BLaER1 (cell line): ENCODE results near the gene TATDN3.
"Not testable (repeated sequence)": the region's sequence is repeated elsewhere in the genome, so short reads cannot be mapped to it uniquely, and the experiment has no call there.

Experiments
- H3K27ac ChIP-seq: shearing (Covaris generic); formaldehyde crosslinking; 2 replicates; pipeline ENCODE4 v1.8.1; 2022
- H3K27me3 ChIP-seq: shearing (Covaris generic); formaldehyde crosslinking; 2 replicates; pipeline ENCODE4 v1.8.1; 2022
- H3K36me3 ChIP-seq: shearing (Covaris generic); formaldehyde crosslinking; 2 replicates; pipeline ENCODE4 v1.8.1; 2022
- H3K4me1 ChIP-seq: shearing (Covaris generic); formaldehyde crosslinking; 2 replicates; pipeline ENCODE4 v1.8.1; 2022
- H3K4me2 ChIP-seq: shearing (Covaris generic); formaldehyde crosslinking; 2 replicates; pipeline ENCODE4 v1.8.1; 2022
- H3K4me3 ChIP-seq: shearing (Covaris generic); formaldehyde crosslinking; 2 replicates; pipeline ENCODE4 v1.8.1; 2022
- H3K9ac ChIP-seq: shearing (Covaris generic); formaldehyde crosslinking; 2 replicates; pipeline ENCODE4 v1.8.1; 2022
- H3K9me3 ChIP-seq: shearing (Covaris generic); formaldehyde crosslinking; 2 replicates; pipeline ENCODE4 v1.8.1; 2022
- H4K20me1 ChIP-seq: shearing (Covaris generic); formaldehyde crosslinking; 2 replicates; pipeline ENCODE4 v1.8.1; 2022
- Cebpa-rat ChIP-seq: shearing (Covaris generic); IDR thresholded peaks from 2 replicates; pipeline ENCODE4 v1.8.1; 2022

TATDN3 gene

GRCh38 chr1:212825798-212826452 lies 34.2 kb downstream of the TATDN3 start:
- no peak overlapping the region for H3K4me2 ChIP-seq
- H3K27me3 ChIP-seq: no peaks in the 10 kb centered on the region
- 0 out of 2 replicates have a peak, but pooled peaks cover 10% of the 10 kb centered on the region for H3K36me3 ChIP-seq
- H3K4me1 ChIP-seq: no peaks in the 10 kb centered on the region
- H3K9me3 ChIP-seq: peaks cover 34% of the 10 kb centered on the region
- H3K9ac ChIP-seq: no peak overlapping the region
- H3K4me3 ChIP-seq: no peak overlapping the region
- H4K20me1 ChIP-seq: no peaks in the 10 kb centered on the region
- TF ChIP-seq Cebpa-rat: no peak
- H3K27ac ChIP-seq: no peak overlapping the region

GRCh38 chr1:212827171-212827776 lies 35.6 kb downstream of the TATDN3 start:
- no peaks in the 10 kb centered on the region for H4K20me1 ChIP-seq
- no peak overlapping the region for H3K27ac ChIP-seq
- TF ChIP-seq Cebpa-rat: no peak
- H3K4me1 ChIP-seq: no peaks in the 10 kb centered on the region
- H3K4me3 ChIP-seq: no peak overlapping the region
- H3K27me3 ChIP-seq: no peaks in the 10 kb centered on the region
- no peak overlapping the region for H3K4me2 ChIP-seq
- H3K9me3 ChIP-seq: peaks cover 34% of the 10 kb centered on the region
- H3K9ac ChIP-seq: no peak overlapping the region
- 0 out of 2 replicates have a peak, but pooled peaks cover 10% of the 10 kb centered on the region for H3K36me3 ChIP-seq

GRCh38 chr1:212827831-212828278 lies 36.2 kb downstream of the TATDN3 start:
- H3K4me3 ChIP-seq: no peak overlapping the region
- H3K4me1 ChIP-seq: no peaks in the 10 kb centered on the region
- H4K20me1 ChIP-seq: no peaks in the 10 kb centered on the region
- no peak overlapping the region for H3K9ac ChIP-seq
- 0 out of 2 replicates have a peak, but pooled peaks cover 10% of the 10 kb centered on the region for H3K36me3 ChIP-seq
- no peak overlapping the region for H3K4me2 ChIP-seq
- TF ChIP-seq Cebpa-rat: no peak
- H3K27me3 ChIP-seq: no peaks in the 10 kb centered on the region
- peaks cover 34% of the 10 kb centered on the region for H3K9me3 ChIP-seq
- H3K27ac ChIP-seq: no peak overlapping the region

GRCh38 chr1:212828395-212828794 lies 36.7 kb downstream of the TATDN3 start:
- H3K4me1 ChIP-seq: peaks cover under 1% of the 10 kb centered on the region; the same call in 1 of the 2 replicates
- H3K4me3 ChIP-seq: no peak overlapping the region
- H3K4me2 ChIP-seq: no peak overlapping the region
- H3K9ac ChIP-seq: no peak overlapping the region
- no peak for TF ChIP-seq Cebpa-rat
- no peaks in the 10 kb centered on the region for H3K27me3 ChIP-seq
- H3K9me3 ChIP-seq: peaks cover 34% of the 10 kb centered on the region
- no peaks in the 10 kb centered on the region for H4K20me1 ChIP-seq
- no peak overlapping the region for H3K27ac ChIP-seq
- 0 out of 2 replicates have a peak, but pooled peaks cover 10% of the 10 kb centered on the region for H3K36me3 ChIP-seq

GRCh38 chr1:212833211-212834207 lies 41.8 kb downstream of the TATDN3 start:
- H3K9me3 ChIP-seq, H3K4me1 ChIP-seq, H3K27me3 ChIP-seq, H3K4me3 ChIP-seq, H3K36me3 ChIP-seq, H3K9ac ChIP-seq, H3K27ac ChIP-seq, H4K20me1 ChIP-seq: not testable (repeated sequence)
- peak overlapping the region; percentile 7; the same call in 1 of the 2 replicates for H3K4me2 ChIP-seq

- TF ChIP-seq Cebpa-rat: no peak
- Histone ChIP-seq H3K27ac (no peak overlapping the region), H3K27me3 (no peaks in the 10 kb centered on the region), H3K36me3 (no peaks in the 10 kb centered on the region), H4K20me1 (no peaks in the 10 kb centered on the region), H3K9me3 (no peaks in the 10 kb centered on the region), H3K9ac (no peak overlapping the region), H3K4me1 (peaks cover 9% of the 10 kb centered on the region), H3K4me3 (no peak overlapping the region), H3K4me2 (no peak overlapping the region)
Measured at GRCh38 chr1:212838145-212838544, 46.5 kb downstream of the TATDN3 start.

DNA sequence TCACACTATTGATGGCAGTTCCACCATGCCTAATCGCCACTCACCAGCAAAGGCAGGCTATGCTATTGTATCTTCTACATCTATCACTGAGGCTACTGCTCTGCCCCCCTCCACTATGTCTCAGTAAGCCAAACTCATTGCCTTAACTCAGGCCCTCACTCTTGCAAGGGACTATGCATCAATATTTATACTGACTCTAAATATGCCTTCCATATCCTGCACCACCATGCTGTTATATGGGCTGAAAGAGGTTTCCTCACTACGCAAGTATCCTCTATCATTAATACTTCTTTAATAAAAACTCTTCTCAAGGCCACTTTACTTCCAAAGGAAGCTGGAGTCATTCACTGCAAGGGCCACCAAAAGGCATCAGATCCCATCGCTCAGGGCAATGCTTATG lies 52.8 kb downstream of the TATDN3 start:
- not testable (repeated sequence) for H3K27me3 ChIP-seq, H3K36me3 ChIP-seq, H4K20me1 ChIP-seq, H3K4me1 ChIP-seq, H3K27ac ChIP-seq, H3K9ac ChIP-seq, H3K4me3 ChIP-seq, H3K4me2 ChIP-seq
- H3K9me3 ChIP-seq: peaks cover 18% of the 10 kb centered on the region

GRCh38 chr1:212847549-212847948 lies 55.9 kb downstream of the TATDN3 start, which contains the start of gene SPATA45:
SPATA45 (minus strand) TSS chr1:212847649; CDS start chr1:212836149, 11,500 bp downstream.
- peaks cover 6% of the 10 kb centered on the region for H3K4me1 ChIP-seq
- no peak for TF ChIP-seq Cebpa-rat

DNA sequence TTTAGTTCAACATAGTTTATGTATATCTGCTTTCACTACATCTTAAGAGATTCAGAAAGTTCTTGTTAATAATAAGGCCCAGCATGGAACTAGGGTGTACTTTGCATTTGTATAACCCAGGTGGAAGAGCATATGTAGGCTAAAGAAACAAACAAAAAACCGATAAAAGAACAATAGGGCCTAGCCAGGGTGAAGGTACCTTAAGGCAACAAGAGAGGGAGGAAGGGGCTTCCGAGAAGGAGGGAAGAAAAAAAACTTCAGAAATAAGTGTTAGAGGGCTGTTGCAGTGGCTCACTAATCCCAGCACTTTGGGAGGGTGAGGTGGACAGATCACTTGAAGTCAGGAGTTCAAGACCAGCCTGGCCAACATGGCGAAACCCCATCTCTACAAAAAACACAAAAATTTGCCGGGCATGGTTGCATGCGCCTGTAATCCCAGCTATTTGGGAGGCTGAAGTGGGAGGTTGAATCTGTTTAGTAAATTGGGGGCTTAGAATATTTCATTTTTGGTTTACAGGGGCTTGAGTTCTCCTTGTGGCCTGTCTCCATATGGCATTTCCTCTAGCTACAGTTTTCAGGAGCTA lies 60.5 kb downstream of the TATDN3 start:
- no peak overlapping the region for H3K4me2 ChIP-seq
- no peak overlapping the region for H3K4me3 ChIP-seq
- H3K4me1 ChIP-seq: peaks cover 10% of the 10 kb centered on the region
- no peak for TF ChIP-seq Cebpa-rat
- H3K9ac ChIP-seq: no peak overlapping the region
- H4K20me1 ChIP-seq: no peaks in the 10 kb centered on the region
- peaks cover 6% of the 10 kb centered on the region; the same call in 1 of the 2 replicates for H3K36me3 ChIP-seq
- H3K27ac ChIP-seq: no peak overlapping the region
- no peaks in the 10 kb centered on the region for H3K27me3 ChIP-seq
- H3K9me3 ChIP-seq: no peaks in the 10 kb centered on the region; the same call in 1 of the 2 replicates

More at GRCh38 chr1:212847549-212847948, 55.9 kb downstream of the TATDN3 start, which contains the start of gene SPATA45:
- H3K9me3 ChIP-seq: peaks cover 18% of the 10 kb centered on the region
- no peak within 1 kb of the TSS for H3K4me3 ChIP-seq
- no peak within 1 kb of the TSS for H3K27ac ChIP-seq
- no peak within 1 kb of the TSS for H3K9ac ChIP-seq
- H3K36me3 ChIP-seq: no peaks in the 10 kb centered on the region
- no peaks in the 10 kb centered on the region for H3K27me3 ChIP-seq
- H4K20me1 ChIP-seq: no peaks in the 10 kb centered on the region
- H3K4me2 ChIP-seq: no peak within 1 kb of the TSS
